Suprapubic skin (tissue), 4 donors: ENCODE results near the gene TNFSF13B. TPM values are rescaled to one million over a fixed set of nuclear protein-coding genes. Genes with fewer than 3 reads are reported as not detected.

Source experiments
- DNase-seq, 2 donors: peaks; one replicate each; pipeline ENCODE4 v3.0.0-alpha.2; 2019; ENCODE audit warnings: low spot score in 2 of 2
- H3K27ac ChIP-seq: fragments of 200-600 bp; sonication (generic); one replicate; pipeline ENCODE4 v1.5.1; 2019
- H3K27me3 ChIP-seq: fragments of 200-600 bp; sonication (generic); one replicate; pipeline ENCODE4 v1.5.1; 2019
- H3K36me3 ChIP-seq: fragments of 200-600 bp; sonication (generic); one replicate; pipeline ENCODE4 v1.5.1; 2019
- H3K4me1 ChIP-seq: fragments of 200-600 bp; sonication (generic); one replicate; pipeline ENCODE4 v1.5.1; 2019
- H3K4me3 ChIP-seq: fragments of 200-600 bp; sonication (generic); one replicate; pipeline ENCODE4 v1.5.1; 2019; ENCODE audit warnings: mild to moderate bottlenecking
- H3K9me3 ChIP-seq: fragments of 200-600 bp; sonication (generic); one replicate; pipeline ENCODE4 v1.5.1; 2019
- CTCF ChIP-seq, 2 donors: fragments of 200-600 bp in 1 of 2; fragments of 450-650 bp in 1 of 2; sonication (generic) in 1 of 2; IDR thresholded peaks; one replicate each; pipeline ENCODE4 v1.5.1; 2016 to 2019; ENCODE audit warnings: antibody characterized with exemption in 2 of 2, mild to moderate bottlenecking in 1 of 2, moderate library complexity in 1 of 2
- EP300 ChIP-seq: sonication (generic); formaldehyde crosslinking; IDR thresholded peaks from one replicate; pipeline ENCODE4 v1.6.1; 2017; ENCODE audit warnings: antibody characterized with exemption
- POLR2A ChIP-seq, 2 donors: fragments of 450-650 bp; IDR thresholded peaks; one replicate each; pipeline ENCODE4 v1.6.1; 2017; ENCODE audit warnings: antibody characterized with exemption in 2 of 2, mild to moderate bottlenecking in 2 of 2, moderate library complexity in 2 of 2
- POLR2AphosphoS5 ChIP-seq, 3 donors: sonication (generic); formaldehyde crosslinking; IDR thresholded peaks; one replicate each; pipeline ENCODE4 v1.6.1; 2017; ENCODE audit warnings: antibody characterized with exemption in 3 of 3
- WGBS: methylation state at CpG from one replicate; pipeline ENCODE4 v1.1.5; 2018; 5-methylcytosine and 5-hydroxymethylcytosine counted together
- total RNA-seq, 4 donors: library from RNA; depleted of rRNA; stranded (reverse); fragments of >200 nt; gene quantifications; one replicate each; pipeline ENCODE4 v1.1.0, GENCODE V29; 2016

Gene TNFSF13B
- total RNA-seq: 1 to 10 TPM in 2 of 4 donors, under 1 TPM in 2; 0.44 to 5.2 (median 1.8) TPM

GRCh38 chr13:108269601-108270328 is at the start of gene TNFSF13B:
TNFSF13B (plus strand) TSS chr13:108269718; CDS start chr13:108269896, 178 bp downstream.
- Histone ChIP-seq H3K9me3 (no peaks in the 10 kb centered on the region), H3K4me3 (peak within 1 kb of the TSS; percentile 49), H3K27ac (peak within 1 kb of the TSS; percentile 59), H3K36me3 (no peaks in the 10 kb centered on the region), H3K27me3 (no peaks in the 10 kb centered on the region), H3K4me1 (peaks cover 17% of the 10 kb centered on the region)
- WGBS: 8% methylated on average over 16 of the region's 16 CpGs
- no peak for TF ChIP-seq CTCF (IDR thresholded peaks at IDR 0.05)
- TF ChIP-seq POLR2AphosphoS5 (IDR thresholded peaks at IDR 0.05): no peak
- no peak for TF ChIP-seq EP300
- no peak for TF ChIP-seq POLR2A (IDR thresholded peaks at IDR 0.05)
- no peak for DNase-seq

DNA sequence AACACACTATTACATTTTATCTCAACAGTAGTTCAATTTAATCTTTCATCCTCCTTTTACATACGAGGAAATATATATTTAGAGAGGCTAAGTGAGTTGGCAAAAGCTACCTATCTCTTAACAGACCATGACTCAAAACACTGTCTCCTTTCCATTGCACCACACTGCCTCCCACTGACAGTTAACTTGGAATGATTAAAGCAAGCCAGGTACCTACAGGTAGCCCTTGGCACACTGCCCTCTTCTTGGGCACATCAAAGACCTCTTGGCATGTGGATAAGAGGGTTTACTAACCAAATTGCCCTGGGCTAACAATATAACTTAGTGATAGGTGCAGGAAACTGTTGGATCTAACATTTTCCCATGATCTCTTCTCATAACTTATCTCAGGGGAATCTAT is 49.5 kb upstream of the TNFSF13B start:
- no peaks in the 10 kb centered on the region for H3K36me3 ChIP-seq
- TF ChIP-seq CTCF (IDR thresholded peaks at IDR 0.05) (no peak), EP300 (no peak), POLR2AphosphoS5 (IDR thresholded peaks at IDR 0.05) (no peak), POLR2A (IDR thresholded peaks at IDR 0.05) (no peak)
- no peaks in the 10 kb centered on the region for H3K9me3 ChIP-seq
- H3K4me3 ChIP-seq: no peak overlapping the region
- WGBS: 25% methylated on average over 1 of the region's 1 CpG
- DNase-seq: no peak
- peaks cover 47% of the 10 kb centered on the region for H3K4me1 ChIP-seq
- H3K27ac ChIP-seq: no peak overlapping the region
- no peaks in the 10 kb centered on the region for H3K27me3 ChIP-seq

DNA sequence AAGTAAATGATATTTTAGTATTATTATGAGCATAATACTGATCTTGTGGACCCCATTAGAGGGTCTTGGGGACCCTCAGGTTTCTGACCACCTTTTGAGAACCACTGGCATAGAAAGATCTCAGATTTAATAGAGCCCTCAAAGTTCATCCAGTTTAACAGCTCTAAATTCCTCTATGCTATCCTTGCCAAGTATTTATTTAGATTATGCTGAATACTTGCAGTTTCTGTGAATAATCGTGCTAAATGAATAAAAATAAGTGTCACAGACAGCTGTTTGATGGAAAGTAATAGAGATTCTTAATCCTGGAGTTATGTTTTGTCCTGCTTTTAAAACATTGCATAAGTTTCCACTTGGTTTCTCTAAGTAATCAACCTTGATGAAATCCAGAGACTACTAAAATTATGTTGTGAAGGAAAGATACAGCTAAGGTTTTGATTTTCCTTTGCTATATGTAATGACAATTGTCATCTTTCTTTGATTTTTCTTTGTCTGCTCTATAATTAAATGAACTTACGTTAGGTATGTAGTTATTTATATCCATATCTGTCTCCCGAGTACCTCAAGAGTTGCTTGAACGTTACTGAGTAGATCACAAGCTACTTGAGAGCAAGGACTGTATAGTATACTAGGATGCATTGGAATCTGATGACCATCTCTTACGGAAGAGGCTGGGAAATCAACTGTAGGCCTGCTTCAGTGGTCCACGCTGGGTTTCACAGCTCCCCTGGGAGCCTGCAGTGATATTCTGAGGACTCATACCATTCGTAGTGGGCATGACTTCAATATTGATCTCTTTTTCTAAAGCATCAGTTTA is 45.6 kb upstream of the TNFSF13B start:
- peaks cover 25% of the 10 kb centered on the region for H3K4me1 ChIP-seq
- H3K9me3 ChIP-seq: no peaks in the 10 kb centered on the region
- DNase-seq: no peak
- no peaks in the 10 kb centered on the region for H3K36me3 ChIP-seq
- no peak overlapping the region for H3K27ac ChIP-seq
- no peaks in the 10 kb centered on the region for H3K27me3 ChIP-seq
- TF ChIP-seq POLR2A (IDR thresholded peaks at IDR 0.05) (no peak), EP300 (no peak), CTCF (IDR thresholded peaks at IDR 0.05) (no peak), POLR2AphosphoS5 (IDR thresholded peaks at IDR 0.05) (no peak)
- 82% methylated on average over 7 of the region's 7 CpGs for WGBS
- no peak overlapping the region for H3K4me3 ChIP-seq

DNA sequence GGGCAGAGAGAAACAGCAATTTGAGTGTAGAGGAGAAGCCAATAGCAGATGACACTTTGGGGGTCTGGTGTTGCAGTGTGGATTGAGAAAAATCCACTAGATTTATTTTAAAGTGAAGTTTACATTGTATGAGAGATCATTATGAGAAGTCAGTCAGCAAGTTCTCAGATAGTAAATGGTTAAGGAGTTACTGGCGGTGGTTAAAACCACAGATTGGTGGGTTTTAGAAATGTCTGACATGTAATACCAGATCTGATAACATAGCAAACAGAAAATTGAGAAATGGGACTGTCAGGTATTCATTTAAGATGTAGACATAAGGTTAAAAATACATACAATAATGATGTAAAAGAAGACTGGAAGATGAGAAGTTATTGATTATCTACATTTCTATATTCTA is 44.1 kb upstream of the TNFSF13B start:
- DNase-seq: no peak
- TF ChIP-seq POLR2AphosphoS5 (IDR thresholded peaks at IDR 0.05): no peak
- no peak for TF ChIP-seq EP300
- no peak for TF ChIP-seq CTCF (IDR thresholded peaks at IDR 0.05)
- no peak for TF ChIP-seq POLR2A (IDR thresholded peaks at IDR 0.05)
- H3K4me1 ChIP-seq: peaks cover 9% of the 10 kb centered on the region
- no peaks in the 10 kb centered on the region for H3K27me3 ChIP-seq
- H3K4me3 ChIP-seq: no peak overlapping the region
- 59% methylated on average over 1 of the region's 1 CpG for WGBS
- no peak overlapping the region for H3K27ac ChIP-seq
- no peaks in the 10 kb centered on the region for H3K9me3 ChIP-seq
- no peaks in the 10 kb centered on the region for H3K36me3 ChIP-seq

DNA sequence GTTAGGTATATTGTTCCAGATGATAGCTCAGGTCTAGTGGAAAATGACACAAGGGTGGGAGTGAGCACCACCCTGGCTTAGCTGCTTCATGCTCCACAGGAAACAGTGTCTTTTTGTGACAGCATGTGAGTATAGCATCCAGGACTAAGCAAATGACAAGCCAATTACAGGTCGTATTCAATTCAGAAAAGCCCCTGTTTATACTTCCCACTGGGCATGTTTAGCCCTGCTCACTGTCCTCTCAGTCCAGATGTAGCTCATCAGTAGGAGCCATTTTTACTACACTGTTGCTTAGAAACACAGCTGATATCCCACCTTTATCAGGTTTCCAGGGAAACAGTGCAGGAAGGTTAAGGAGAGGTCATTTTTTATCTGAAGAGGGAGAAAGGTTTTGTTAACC is 43.3 kb upstream of the TNFSF13B start:
- Histone ChIP-seq H3K27me3 (no peaks in the 10 kb centered on the region), H3K36me3 (no peaks in the 10 kb centered on the region), H3K4me1 (peaks cover 7% of the 10 kb centered on the region), H3K9me3 (no peaks in the 10 kb centered on the region), H3K27ac (no peak overlapping the region), H3K4me3 (no peak overlapping the region)
- no peak for TF ChIP-seq POLR2A (IDR thresholded peaks at IDR 0.05)
- TF ChIP-seq EP300: no peak
- TF ChIP-seq POLR2AphosphoS5 (IDR thresholded peaks at IDR 0.05): no peak
- TF ChIP-seq CTCF (IDR thresholded peaks at IDR 0.05): no peak
- WGBS: 0% methylated on average over 1 of the region's 1 CpG
- no peak for DNase-seq
